HepG2 (cell line): ENCODE data around the gene RPL35. TPM values are rescaled to one million over a fixed set of nuclear protein-coding genes. Genes with fewer than 3 reads are reported as not detected.

Experiments
- CCDC6 ChIP-seq: sonication (generic); formaldehyde crosslinking; IDR thresholded peaks from 2 replicates; pipeline ENCODE4 v1.8.1; 2022; ENCODE audit warnings: mild to moderate bottlenecking, missing genetic modification reagents, moderate library complexity
- DPF2 ChIP-seq: sonication (generic); formaldehyde crosslinking; IDR thresholded peaks from 2 replicates; pipeline ENCODE4 v1.4.0; 2020; ENCODE audit warnings: mild to moderate bottlenecking, low read depth, missing genetic modification reagents, borderline replicate concordance
- GFI1 ChIP-seq: sonication (generic); formaldehyde crosslinking; IDR thresholded peaks from 2 replicates; pipeline ENCODE4 v1.5.0; 2020; ENCODE audit warnings: missing genetic modification reagents, mild to moderate bottlenecking, borderline replicate concordance
- HIVEP1 ChIP-seq: sonication (generic); formaldehyde crosslinking; IDR thresholded peaks from 2 replicates; pipeline ENCODE4 v1.4.0; 2020; ENCODE audit warnings: mild to moderate bottlenecking, missing genetic modification reagents
- NCOA1 ChIP-seq: sonication (generic); formaldehyde crosslinking; IDR thresholded peaks from 2 replicates; pipeline ENCODE4 v1.9.0; 2021; ENCODE audit warnings: missing genetic modification reagents
- NR2F2 ChIP-seq: IDR thresholded peaks from 2 replicates; pipeline ENCODE4 v1.6.1; 2012; ENCODE audit warnings: low read depth, inconsistent platforms, borderline replicate concordance
- NR3C1 ChIP-seq: sonication (generic); formaldehyde crosslinking; IDR thresholded peaks from 2 replicates; pipeline ENCODE4 v1.4.0; 2020; ENCODE audit warnings: missing genetic modification reagents
- ONECUT2 ChIP-seq: sonication (generic); formaldehyde crosslinking; IDR thresholded peaks from 2 replicates; pipeline ENCODE4 v1.4.0; 2020; ENCODE audit warnings: missing genetic modification reagents
- PCBP1 ChIP-seq: fragments of 200-400 bp; formaldehyde crosslinking; IDR thresholded peaks from 2 replicates; pipeline ENCODE4 v1.6.1; 2017; ENCODE audit warnings: mild to moderate bottlenecking, low read depth, low read length, borderline replicate concordance
- YY1 ChIP-seq: IDR thresholded peaks from 2 replicates; pipeline ENCODE4 v1.6.1; 2011; ENCODE audit warnings: low read length, low read depth, moderate library complexity, mild to moderate bottlenecking; ENCODE audit not compliant: insufficient read depth, insufficient replicate concordance
- ZNF282 ChIP-seq: fragments of 450-650 bp; IDR thresholded peaks from 2 replicates; pipeline ENCODE4 v1.6.1; 2018; ENCODE audit not compliant: partially characterized antibody
- ZNF350 ChIP-seq: sonication (generic); formaldehyde crosslinking; IDR thresholded peaks from 2 replicates; pipeline ENCODE4 v1.4.0; 2020; ENCODE audit warnings: mild to moderate bottlenecking, low read depth, missing genetic modification reagents, borderline replicate concordance
- ZNF607 ChIP-seq: sonication (generic); formaldehyde crosslinking; IDR thresholded peaks from 2 replicates; pipeline ENCODE4 v1.5.1; 2020; ENCODE audit warnings: missing genetic modification reagents, mild to moderate bottlenecking, borderline replicate concordance
- ZNF800 ChIP-seq: sonication (generic); formaldehyde crosslinking; IDR thresholded peaks from 2 replicates; pipeline ENCODE4 v1.4.0; 2020; ENCODE audit warnings: missing genetic modification reagents
- ZSCAN22 ChIP-seq: sonication (generic); formaldehyde crosslinking; IDR thresholded peaks from 2 replicates; pipeline ENCODE4 v1.4.0; 2020; ENCODE audit warnings: mild to moderate bottlenecking, missing genetic modification reagents
- ZXDC ChIP-seq: sonication (generic); formaldehyde crosslinking; IDR thresholded peaks from 2 replicates; pipeline ENCODE4 v1.5.0; 2020; ENCODE audit warnings: mild to moderate bottlenecking, missing genetic modification reagents
- polyA plus RNA-seq, 8 experiments: library from polyadenylated mRNA; depleted of rRNA in 3 of 8; stranded (reverse) in 7 of 8; unstranded in 1 of 8; fragments of >200 nt; fragmentation: Illumina TruSeq in 4 of 8; extraction: Trizol in 4 of 8; gene quantifications; 2 replicates each; pipeline versions ENCODE4 v1.2.1 to v1.2.3, GENCODE V29; 2011 to 2016; ENCODE audit warnings: low read depth in 4 of 8, missing spikeins in 1 of 8, mixed read lengths in 1 of 8; ENCODE audit not compliant: insufficient read depth in 1 of 8
- total RNA-seq, 5 experiments: library from RNA; depleted of rRNA; stranded (reverse); fragments of >200 nt; fragmentation: Illumina TruSeq; extraction: Trizol; gene quantifications; 2 replicates each; pipeline ENCODE4 v1.2.3, GENCODE V29; 2016; ENCODE audit warnings: low read depth in 1 of 5
- TF ChIP-seq, protein P1 (sequence below): sonication (generic); formaldehyde crosslinking; IDR thresholded peaks from 2 replicates; pipeline ENCODE4 v1.8.0; 2022; ENCODE audit warnings: missing genetic modification reagents, mild to moderate bottlenecking, moderate library complexity, borderline replicate concordance
- TF ChIP-seq, protein P2 (sequence below): sonication (generic); formaldehyde crosslinking; IDR thresholded peaks from 2 replicates; pipeline ENCODE4 v1.8.1; 2023; ENCODE audit warnings: mild to moderate bottlenecking, missing genetic modification reagents
- TF ChIP-seq, protein P3 (sequence below): IDR thresholded peaks from 2 replicates; pipeline ENCODE4 v1.6.1; 2012; ENCODE audit warnings: low read depth, low read length, improper control_type of control experiment

RPL35 gene
- total and polyA plus RNA-seq, 2 of the 13 experiments (the other 11 are each of a cell fraction or from before 2014, with no cell fraction given), result 2,153 to 2,935 TPM

DNA sequence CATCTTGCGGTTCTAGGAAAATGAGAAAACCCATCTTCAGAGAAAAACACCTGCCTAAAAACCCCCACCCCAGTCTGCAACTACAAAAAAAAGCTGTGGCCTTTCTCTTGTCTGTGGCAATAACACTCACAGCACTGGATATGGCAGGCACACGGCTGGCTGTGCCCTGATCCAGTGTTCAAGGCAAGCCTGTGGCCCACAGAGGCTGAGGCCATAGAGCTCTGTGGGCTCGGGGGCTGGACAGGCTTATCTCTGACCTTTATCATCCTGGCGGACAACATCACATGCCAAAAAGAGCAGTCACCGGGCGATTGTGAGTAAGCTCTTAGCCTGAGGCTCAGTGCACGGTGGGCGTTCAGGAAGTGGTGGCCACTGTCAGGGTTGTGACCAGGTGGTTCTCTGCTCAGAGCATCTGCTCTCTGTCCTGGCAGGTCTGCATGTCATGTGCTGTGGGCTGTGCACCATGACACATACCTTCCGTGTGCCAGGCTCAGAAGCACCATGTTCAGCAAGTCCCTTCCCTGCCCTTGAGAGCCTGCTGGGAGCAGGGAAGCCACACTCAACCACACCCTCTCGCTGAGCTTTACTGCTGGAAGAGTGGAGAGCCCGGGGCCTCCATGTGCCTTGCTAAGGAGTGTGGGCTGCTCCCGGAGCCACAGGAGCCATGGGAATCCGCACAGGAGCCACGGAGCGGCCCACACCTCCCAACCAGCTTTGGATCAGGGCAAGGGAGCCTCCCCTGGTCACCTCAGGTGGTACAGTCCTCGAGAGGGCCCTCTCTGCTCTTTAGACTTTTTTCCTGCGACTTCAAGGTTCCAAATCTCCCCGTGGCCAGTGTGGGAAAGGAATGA is 43.1 kb downstream of the RPL35 start (continued):
- TF ChIP-seq HIVEP1 (CRISPR knock-in tag) (no peak), PCBP1 (no peak), GFI1 (CRISPR knock-in tag) (0 out of 2 replicates have a peak, but pooled peaks have one; percentile 63), NR2F2 (no peak), ZNF350 (CRISPR knock-in tag) (no peak), NR3C1 (CRISPR knock-in tag) (no peak), ZNF800 (CRISPR knock-in tag) (peak; percentile 82; the same call in 1 of the 2 replicates), ZNF282 (no peak), ZXDC (no peak), ONECUT2 (peak; percentile 33; the same call in 1 of the 2 replicates), CCDC6 (CRISPR knock-in tag) (no peak), ZSCAN22 (CRISPR knock-in tag) (no peak), ZNF607 (no peak), YY1 (peak; percentile 14), DPF2 (CRISPR knock-in tag) (peak; percentile 41; the same call in 1 of the 2 replicates), NCOA1 (CRISPR knock-in tag) (no peak)
- TF ChIP-seq, protein P1, sequence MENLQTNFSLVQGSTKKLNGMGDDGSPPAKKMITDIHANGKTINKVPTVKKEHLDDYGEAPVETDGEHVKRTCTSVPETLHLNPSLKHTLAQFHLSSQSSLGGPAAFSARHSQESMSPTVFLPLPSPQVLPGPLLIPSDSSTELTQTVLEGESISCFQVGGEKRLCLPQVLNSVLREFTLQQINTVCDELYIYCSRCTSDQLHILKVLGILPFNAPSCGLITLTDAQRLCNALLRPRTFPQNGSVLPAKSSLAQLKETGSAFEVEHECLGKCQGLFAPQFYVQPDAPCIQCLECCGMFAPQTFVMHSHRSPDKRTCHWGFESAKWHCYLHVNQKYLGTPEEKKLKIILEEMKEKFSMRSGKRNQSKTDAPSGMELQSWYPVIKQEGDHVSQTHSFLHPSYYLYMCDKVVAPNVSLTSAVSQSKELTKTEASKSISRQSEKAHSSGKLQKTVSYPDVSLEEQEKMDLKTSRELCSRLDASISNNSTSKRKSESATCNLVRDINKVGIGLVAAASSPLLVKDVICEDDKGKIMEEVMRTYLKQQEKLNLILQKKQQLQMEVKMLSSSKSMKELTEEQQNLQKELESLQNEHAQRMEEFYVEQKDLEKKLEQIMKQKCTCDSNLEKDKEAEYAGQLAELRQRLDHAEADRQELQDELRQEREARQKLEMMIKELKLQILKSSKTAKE (CRISPR knock-in tag), result no peak
- TF ChIP-seq, protein P2, sequence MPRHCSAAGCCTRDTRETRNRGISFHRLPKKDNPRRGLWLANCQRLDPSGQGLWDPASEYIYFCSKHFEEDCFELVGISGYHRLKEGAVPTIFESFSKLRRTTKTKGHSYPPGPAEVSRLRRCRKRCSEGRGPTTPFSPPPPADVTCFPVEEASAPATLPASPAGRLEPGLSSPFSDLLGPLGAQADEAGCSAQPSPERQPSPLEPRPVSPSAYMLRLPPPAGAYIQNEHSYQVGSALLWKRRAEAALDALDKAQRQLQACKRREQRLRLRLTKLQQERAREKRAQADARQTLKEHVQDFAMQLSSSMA, result 0 out of 2 replicates have a peak, but pooled peaks have one; percentile 20
- TF ChIP-seq, protein P3, sequence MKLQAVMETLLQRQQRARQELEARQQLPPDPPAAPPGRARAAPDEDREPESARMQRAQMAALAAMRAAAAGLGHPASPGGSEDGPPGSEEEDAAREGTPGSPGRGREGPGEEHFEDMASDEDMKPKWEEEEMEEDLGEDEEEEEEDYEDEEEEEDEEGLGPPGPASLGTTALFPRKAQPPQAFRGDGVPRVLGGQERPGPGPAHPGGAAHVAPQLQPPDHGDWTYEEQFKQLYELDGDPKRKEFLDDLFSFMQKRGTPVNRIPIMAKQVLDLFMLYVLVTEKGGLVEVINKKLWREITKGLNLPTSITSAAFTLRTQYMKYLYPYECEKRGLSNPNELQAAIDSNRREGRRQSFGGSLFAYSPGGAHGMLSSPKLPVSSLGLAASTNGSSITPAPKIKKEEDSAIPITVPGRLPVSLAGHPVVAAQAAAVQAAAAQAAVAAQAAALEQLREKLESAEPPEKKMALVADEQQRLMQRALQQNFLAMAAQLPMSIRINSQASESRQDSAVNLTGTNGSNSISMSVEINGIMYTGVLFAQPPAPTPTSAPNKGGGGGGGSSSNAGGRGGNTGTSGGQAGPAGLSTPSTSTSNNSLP, result no peak
